ENCODE results near the gene CPSF4L. TPM values are rescaled to one million over a fixed set of nuclear protein-coding genes. Genes with fewer than 3 reads are reported as not detected.

The CPSF4L gene
- polyA plus RNA-seq, 4 donors = 0.15 TPM; not detected in 3

- Histone ChIP-seq H3K9me3 (ENCODE audit: control insufficient read depth in 2 of 2, insufficient read depth in 1 of 2, low read depth in 1 of 2, low read length in 1 of 2) (no peaks in the 10 kb centered on the region), H3K4me1 (ENCODE audit: control insufficient read depth in 3 of 3, insufficient read depth in 2 of 3, low read depth in 1 of 3, low read length in 2 of 3) (peaks cover 0 to 2% (median 0%) of the 10 kb centered on the region in 3 donors), H3K27me3 (ENCODE audit: control insufficient read depth in 3 of 3, insufficient read depth in 3 of 3, low read length in 3 of 3) (no peaks in the 10 kb centered on the region), H3K4me3 (ENCODE audit: low read depth in 1 of 3, low read length in 3 of 3) (no peak overlapping the region), H3K27ac (ENCODE audit: low read depth in 1 of 3, low read length in 2 of 3) (no peak overlapping the region), H3K36me3 (ENCODE audit: control insufficient read depth in 3 of 3, insufficient read depth in 2 of 3, low read depth in 1 of 3, low read length in 3 of 3) (peaks cover 0 to 23% (median 0%) of the 10 kb centered on the region in 3 donors)
- DNase-seq = no peak
- no peak for FAIRE-seq
- WGBS, 3 donors = 67 to 74% (median 72%) methylated on average over 2 of the region's 2 CpGs
Measured at GRCh38 chr17:73240561-73240960, 21.1 kb downstream of the CPSF4L start.

DNA sequence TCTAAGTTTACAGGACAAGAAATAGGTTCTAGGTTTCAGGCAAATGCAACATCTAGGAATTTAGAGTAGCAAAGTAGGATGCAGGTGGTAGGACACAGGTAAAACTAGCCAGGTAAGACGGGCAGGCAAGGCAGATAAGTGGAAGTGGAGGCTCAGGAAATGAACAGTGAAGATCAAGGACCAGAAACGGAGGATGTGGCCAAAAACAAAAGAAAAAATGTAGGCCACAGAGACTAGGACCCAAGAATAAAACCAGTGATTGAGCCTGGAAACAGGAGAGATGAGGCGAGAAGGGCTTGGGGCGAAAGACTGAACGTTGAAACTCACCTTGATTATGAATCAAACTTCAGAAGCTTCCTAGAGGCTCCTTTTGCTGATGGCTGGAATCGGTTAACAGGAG, 24.0 kb downstream of the CPSF4L start:
- H3K4me3 ChIP-seq (ENCODE audit: low read depth in 1 of 3, low read length in 3 of 3) = no peak overlapping the region
- H3K36me3 ChIP-seq (ENCODE audit: control insufficient read depth in 3 of 3, insufficient read depth in 2 of 3, low read depth in 1 of 3, low read length in 3 of 3) = peaks cover 0 to 17% (median 0%) of the 10 kb centered on the region in 3 donors

DNA sequence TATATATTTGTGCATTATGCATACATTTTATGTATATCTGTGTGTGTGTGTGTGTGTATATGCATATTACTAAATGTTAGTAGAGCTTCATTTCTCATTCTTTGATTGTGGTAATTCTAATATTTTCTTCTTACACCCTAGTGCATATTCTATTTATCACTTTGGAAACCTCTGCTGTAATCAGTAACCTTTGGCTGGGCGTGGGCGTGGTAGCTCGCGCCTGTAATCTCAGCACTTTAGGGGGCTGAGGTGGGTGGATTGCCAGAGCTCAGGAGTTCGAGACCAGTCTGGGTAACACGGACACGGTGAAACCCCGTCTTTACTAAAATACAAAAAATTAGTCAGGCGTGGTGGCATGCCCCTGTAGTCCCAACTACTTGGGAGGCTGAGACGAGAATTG, 26.9 kb downstream of the CPSF4L start:
- H3K27ac ChIP-seq (ENCODE audit: low read depth in 1 of 3, low read length in 2 of 3) = peak overlapping the region in 1 of 3 donors; percentile 38
- DNase-seq (peak; percentile 76 to 82), FAIRE-seq (no peak)
- H3K4me1 ChIP-seq (ENCODE audit: control insufficient read depth in 3 of 3, insufficient read depth in 2 of 3, low read depth in 1 of 3, low read length in 2 of 3) = peaks cover 0 to 9% (median 7%) of the 10 kb centered on the region in 3 donors
- WGBS, 3 donors = 27 to 64% (median 47%) methylated on average over 10 of the region's 10 CpGs
- peaks cover 0 to 6% (median 0%) of the 10 kb centered on the region in 3 donors for H3K36me3 ChIP-seq (ENCODE audit: control insufficient read depth in 3 of 3, insufficient read depth in 2 of 3, low read depth in 1 of 3, low read length in 3 of 3)
- no peaks in the 10 kb centered on the region for H3K9me3 ChIP-seq (ENCODE audit: control insufficient read depth in 2 of 2, insufficient read depth in 1 of 2, low read depth in 1 of 2, low read length in 1 of 2)
- H3K4me3 ChIP-seq (ENCODE audit: low read depth in 1 of 3, low read length in 3 of 3) = no peak overlapping the region
- H3K27me3 ChIP-seq (ENCODE audit: control insufficient read depth in 3 of 3, insufficient read depth in 3 of 3, low read length in 3 of 3) = no peaks in the 10 kb centered on the region

More for the DNA sequence above, 24.0 kb downstream of the CPSF4L start:
- WGBS, 3 donors = 61 to 71% (median 68%) methylated on average over 6 of the region's 6 CpGs
- H3K27ac ChIP-seq (ENCODE audit: low read depth in 1 of 3, low read length in 2 of 3) = no peak overlapping the region
- DNase-seq (no peak), FAIRE-seq (no peak)
- no peaks in the 10 kb centered on the region for H3K9me3 ChIP-seq (ENCODE audit: control insufficient read depth in 2 of 2, insufficient read depth in 1 of 2, low read depth in 1 of 2, low read length in 1 of 2)
- H3K4me1 ChIP-seq (ENCODE audit: control insufficient read depth in 3 of 3, insufficient read depth in 2 of 3, low read depth in 1 of 3, low read length in 2 of 3) = peaks cover 0 to 7% (median 0%) of the 10 kb centered on the region in 3 donors
- no peaks in the 10 kb centered on the region for H3K27me3 ChIP-seq (ENCODE audit: control insufficient read depth in 3 of 3, insufficient read depth in 3 of 3, low read length in 3 of 3)

DNA sequence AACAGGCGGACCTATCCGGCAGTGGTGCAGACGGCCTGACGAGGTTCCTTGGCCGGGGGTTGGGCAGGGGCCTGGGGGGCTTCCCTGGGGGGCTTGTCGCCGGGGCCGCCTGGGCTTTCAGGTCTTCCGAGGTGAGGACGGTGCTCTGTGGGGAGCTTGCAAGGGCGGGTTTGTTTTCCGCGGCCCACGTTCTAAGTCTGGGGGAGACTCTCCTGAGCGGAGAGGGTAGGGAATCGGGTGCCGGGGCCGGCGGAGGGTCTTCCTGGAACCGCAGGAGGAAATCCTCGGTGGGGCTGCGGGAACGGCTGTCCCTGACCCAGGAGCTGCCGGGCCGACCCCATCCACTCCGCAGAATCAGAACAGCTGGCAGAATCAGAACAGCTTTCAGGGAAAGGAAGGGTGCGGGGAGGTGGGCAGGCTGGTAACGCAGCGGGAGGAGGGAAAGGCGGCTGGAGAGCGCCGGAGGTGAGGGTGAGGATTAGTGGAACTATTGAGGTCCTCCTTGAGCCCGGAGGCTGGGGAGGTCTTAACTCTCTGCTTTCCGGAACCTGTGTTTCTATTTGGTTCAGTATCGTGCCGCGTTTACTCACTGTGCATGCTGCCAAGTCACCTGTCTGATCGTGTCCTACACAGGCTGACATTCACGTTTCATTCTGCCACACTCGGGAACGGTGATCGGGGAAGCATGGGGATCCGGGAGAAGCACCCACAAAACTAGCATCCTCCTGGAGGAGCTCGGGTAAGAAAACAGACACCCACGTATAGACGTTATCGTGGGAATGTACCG, 28.9 kb downstream of the CPSF4L start:
- Histone ChIP-seq H3K27ac (ENCODE audit: low read depth in 1 of 3, low read length in 2 of 3) (peak overlapping the region; percentile 69 to 78 (median 74)), H3K9me3 (ENCODE audit: control insufficient read depth in 2 of 2, insufficient read depth in 1 of 2, low read depth in 1 of 2, low read length in 1 of 2) (no peaks in the 10 kb centered on the region), H3K27me3 (ENCODE audit: control insufficient read depth in 3 of 3, insufficient read depth in 3 of 3, low read length in 3 of 3) (no peaks in the 10 kb centered on the region), H3K36me3 (ENCODE audit: control insufficient read depth in 3 of 3, insufficient read depth in 2 of 3, low read depth in 1 of 3, low read length in 3 of 3) (peaks cover 0 to 4% (median 0%) of the 10 kb centered on the region in 3 donors), H3K4me1 (ENCODE audit: control insufficient read depth in 3 of 3, insufficient read depth in 2 of 3, low read depth in 1 of 3, low read length in 2 of 3) (peaks cover 2 to 11% (median 7%) of the 10 kb centered on the region in 3 donors), H3K4me3 (ENCODE audit: low read depth in 1 of 3, low read length in 3 of 3) (peak overlapping the region; percentile 59 to 97 (median 92))
- DNase-seq (peak in 1 of 2 donors; percentile 55), FAIRE-seq (no peak)
- 0 to 1% (median 1%) methylated on average over 45 to 48 of the region's 48 CpGs for WGBS, 3 donors

DNA sequence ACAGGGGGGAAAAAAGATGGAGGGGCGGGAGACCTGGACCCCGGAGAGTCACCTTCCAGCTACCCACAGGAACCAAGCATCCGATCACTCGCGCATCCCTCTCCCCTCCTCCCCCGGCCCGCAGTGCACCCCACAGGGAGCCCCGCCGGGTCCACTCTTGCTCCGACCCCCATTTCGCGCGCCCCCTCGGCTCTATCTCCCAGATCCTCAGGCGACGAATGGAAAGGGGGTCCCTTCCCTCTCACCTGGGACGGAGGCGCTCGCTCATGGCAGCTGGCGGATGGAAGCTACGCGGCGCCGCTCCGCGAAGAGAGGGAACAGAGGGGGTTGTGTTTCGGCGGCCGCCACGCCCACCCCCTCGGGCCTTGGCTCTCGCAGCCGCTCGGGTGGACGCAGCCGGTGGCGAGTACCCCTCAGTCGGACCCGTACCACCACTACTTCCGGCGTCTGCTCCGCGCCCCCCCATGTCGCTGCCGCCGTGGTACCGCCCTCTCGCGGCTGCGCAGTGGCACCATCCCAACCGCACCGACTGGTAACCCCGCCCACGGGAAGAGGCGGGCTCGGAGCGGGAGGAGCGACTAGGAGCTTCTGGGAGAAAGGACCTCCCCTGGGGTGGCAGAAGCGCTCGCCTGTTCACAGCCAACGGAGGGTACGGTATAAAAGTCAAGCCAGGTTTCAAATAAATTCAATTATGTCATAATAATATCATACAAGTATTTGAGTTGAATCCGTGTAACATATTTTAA, 29.7 kb downstream of the CPSF4L start:
- Histone ChIP-seq H3K4me3 (ENCODE audit: low read depth in 1 of 3, low read length in 3 of 3) (peak overlapping the region; percentile 59 to 97 (median 92)), H3K9me3 (ENCODE audit: control insufficient read depth in 2 of 2, insufficient read depth in 1 of 2, low read depth in 1 of 2, low read length in 1 of 2) (no peaks in the 10 kb centered on the region), H3K36me3 (ENCODE audit: control insufficient read depth in 3 of 3, insufficient read depth in 2 of 3, low read depth in 1 of 3, low read length in 3 of 3) (peaks cover 0 to 3% (median 0%) of the 10 kb centered on the region in 3 donors), H3K27me3 (ENCODE audit: control insufficient read depth in 3 of 3, insufficient read depth in 3 of 3, low read length in 3 of 3) (no peaks in the 10 kb centered on the region), H3K27ac (ENCODE audit: low read depth in 1 of 3, low read length in 2 of 3) (peak overlapping the region; percentile 69 to 78 (median 74)), H3K4me1 (ENCODE audit: control insufficient read depth in 3 of 3, insufficient read depth in 2 of 3, low read depth in 1 of 3, low read length in 2 of 3) (peaks cover 2 to 15% (median 7%) of the 10 kb centered on the region in 3 donors)
- DNase-seq (peak; percentile 94 to 98), FAIRE-seq (no peak)
- WGBS, 3 donors = 0 to 1% (median 1%) methylated on average over 45 to 63 of the region's 63 CpGs

DNA sequence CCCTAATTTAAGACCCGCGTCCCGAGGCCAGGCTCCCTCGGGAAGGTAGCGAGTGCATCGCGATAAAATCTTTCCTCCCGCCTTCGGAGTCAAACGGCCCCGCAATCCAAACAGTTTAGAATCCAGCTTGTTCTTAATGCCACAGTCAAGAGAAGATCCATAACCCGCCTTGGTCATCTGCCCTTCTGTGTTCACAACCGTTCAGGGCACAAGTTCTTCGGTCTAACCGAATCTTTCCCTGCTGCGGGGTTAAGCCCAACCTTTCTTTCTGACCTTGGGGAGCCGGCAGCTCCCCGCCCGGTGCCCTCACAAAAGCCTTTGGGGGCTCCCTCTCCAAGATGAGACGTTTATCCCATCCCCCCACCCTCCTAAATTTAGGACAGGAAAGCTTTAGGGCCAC, 30.3 kb downstream of the CPSF4L start:
- H3K9me3 ChIP-seq (ENCODE audit: control insufficient read depth in 2 of 2, insufficient read depth in 1 of 2, low read depth in 1 of 2, low read length in 1 of 2) = no peaks in the 10 kb centered on the region
- H3K4me1 ChIP-seq (ENCODE audit: control insufficient read depth in 3 of 3, insufficient read depth in 2 of 3, low read depth in 1 of 3, low read length in 2 of 3) = peaks cover 2 to 15% (median 6%) of the 10 kb centered on the region in 3 donors
- FAIRE-seq = no peak
- H3K4me3 ChIP-seq (ENCODE audit: low read depth in 1 of 3, low read length in 3 of 3) = peak overlapping the region; percentile 59 to 97 (median 92)
- peak in 1 of 2 donors; percentile 25 for DNase-seq
- peak overlapping the region in 1 of 3 donors; percentile 74 for H3K27ac ChIP-seq (ENCODE audit: low read depth in 1 of 3, low read length in 2 of 3)
- 0 to 1% (median 1%) methylated on average over 20 of the region's 20 CpGs for WGBS, 3 donors
- H3K27me3 ChIP-seq (ENCODE audit: control insufficient read depth in 3 of 3, insufficient read depth in 3 of 3, low read length in 3 of 3) = no peaks in the 10 kb centered on the region
- no peaks in the 10 kb centered on the region for H3K36me3 ChIP-seq (ENCODE audit: control insufficient read depth in 3 of 3, insufficient read depth in 2 of 3, low read depth in 1 of 3, low read length in 3 of 3)

- no peaks in the 10 kb centered on the region for H3K9me3 ChIP-seq (ENCODE audit: control insufficient read depth in 2 of 2, insufficient read depth in 1 of 2, low read depth in 1 of 2, low read length in 1 of 2)
- no peak overlapping the region for H3K4me3 ChIP-seq (ENCODE audit: low read depth in 1 of 3, low read length in 3 of 3)
- H3K36me3 ChIP-seq (ENCODE audit: control insufficient read depth in 3 of 3, insufficient read depth in 2 of 3, low read depth in 1 of 3, low read length in 3 of 3) = no peaks in the 10 kb centered on the region
- WGBS, 3 donors = 83 to 88% (median 84%) methylated on average over 6 of the region's 6 CpGs
- H3K27me3 ChIP-seq (ENCODE audit: control insufficient read depth in 3 of 3, insufficient read depth in 3 of 3, low read length in 3 of 3) = no peaks in the 10 kb centered on the region
- FAIRE-seq = no peak
- H3K27ac ChIP-seq (ENCODE audit: low read depth in 1 of 3, low read length in 2 of 3) = no peak overlapping the region
- no peak for DNase-seq
- H3K4me1 ChIP-seq (ENCODE audit: control insufficient read depth in 3 of 3, insufficient read depth in 2 of 3, low read depth in 1 of 3, low read length in 2 of 3) = peaks cover 2 to 15% (median 3%) of the 10 kb centered on the region in 3 donors
Measured at GRCh38 chr17:73230088-73230487, 31.6 kb downstream of the CPSF4L start.

DNA sequence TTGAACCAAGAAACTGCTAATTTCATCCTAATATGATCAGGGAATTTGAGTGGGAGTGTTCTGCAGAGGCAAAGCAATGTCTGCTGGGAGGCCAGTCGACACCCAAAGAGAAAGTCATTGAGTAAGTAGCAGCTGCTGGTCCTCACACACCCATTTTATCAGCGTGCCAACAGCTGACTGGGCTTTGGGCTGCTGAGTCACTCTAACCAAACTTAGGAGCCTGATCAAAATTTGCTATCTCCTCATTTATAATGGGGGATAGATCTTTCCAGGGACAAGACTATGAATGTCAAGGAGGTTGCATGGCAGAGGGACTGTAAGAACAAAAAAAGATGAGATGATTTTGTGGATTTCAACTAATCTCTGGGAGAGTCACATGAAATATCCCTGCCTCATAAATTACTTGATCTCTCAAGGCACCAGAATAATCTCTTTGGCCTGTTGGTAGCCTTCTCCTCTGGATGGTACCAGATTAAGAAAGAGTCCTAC, 32.9 kb downstream of the CPSF4L start:
- Histone ChIP-seq H3K36me3 (ENCODE audit: control insufficient read depth in 3 of 3, insufficient read depth in 2 of 3, low read depth in 1 of 3, low read length in 3 of 3) (peaks cover 0 to 3% (median 0%) of the 10 kb centered on the region in 3 donors), H3K4me1 (ENCODE audit: control insufficient read depth in 3 of 3, insufficient read depth in 2 of 3, low read depth in 1 of 3, low read length in 2 of 3) (peaks cover 2 to 15% (median 5%) of the 10 kb centered on the region in 3 donors), H3K9me3 (ENCODE audit: control insufficient read depth in 2 of 2, insufficient read depth in 1 of 2, low read depth in 1 of 2, low read length in 1 of 2) (no peaks in the 10 kb centered on the region), H3K4me3 (ENCODE audit: low read depth in 1 of 3, low read length in 3 of 3) (no peak overlapping the region), H3K27me3 (ENCODE audit: control insufficient read depth in 3 of 3, insufficient read depth in 3 of 3, low read length in 3 of 3) (no peaks in the 10 kb centered on the region), H3K27ac (ENCODE audit: low read depth in 1 of 3, low read length in 2 of 3) (peak overlapping the region in 1 of 3 donors; percentile 2)
- 1 to 3% (median 2%) methylated on average over 2 of the region's 2 CpGs for WGBS, 3 donors
- no peak for FAIRE-seq
- peak; percentile 52 to 83 for DNase-seq
